H9 (cell line): ENCODE results near the gene SP2. TPM values are rescaled to one million over a fixed set of nuclear protein-coding genes. Genes with fewer than 3 reads are reported as not detected.

Source experiments
- DNase-seq: peaks from one replicate; pipeline ENCODE4 v3.0.0-alpha.2; 2017
- H2AFZ ChIP-seq: one replicate; pipeline ENCODE4 v1.6.1; 2013; ENCODE audit warnings: mild to moderate bottlenecking, low read length, control low read depth, moderate library complexity
- H2AK5ac ChIP-seq: 2 replicates; pipeline ENCODE4 v1.6.1; 2013; ENCODE audit warnings: low read length, control low read depth, mixed read lengths; ENCODE audit not compliant: insufficient read length
- H2BK120ac ChIP-seq: one replicate; pipeline ENCODE4 v1.6.1; 2013; ENCODE audit warnings: low read depth, mild to moderate bottlenecking, low read length, control low read depth, inconsistent platforms; ENCODE audit not compliant: poor library complexity, severe bottlenecking
- H2BK12ac ChIP-seq: 2 replicates; pipeline ENCODE4 v1.6.1; 2013; ENCODE audit warnings: low read length, control low read depth, mixed read lengths, low read depth; ENCODE audit not compliant: insufficient read length
- H2BK15ac ChIP-seq: 2 replicates; pipeline ENCODE4 v1.6.1; 2013; ENCODE audit warnings: low read depth, low read length, control low read depth
- H2BK20ac ChIP-seq: one replicate; pipeline ENCODE4 v1.6.1; 2013; ENCODE audit warnings: low read depth, mild to moderate bottlenecking, low read length, control low read depth, inconsistent platforms; ENCODE audit not compliant: poor library complexity, severe bottlenecking
- H2BK5ac ChIP-seq: 2 replicates; pipeline ENCODE4 v1.6.1; 2013; ENCODE audit warnings: low read length, control low read depth, mixed read lengths; ENCODE audit not compliant: insufficient read length
- H3K14ac ChIP-seq: 2 replicates; pipeline ENCODE4 v1.6.1; 2013; ENCODE audit warnings: low read length, control low read depth; ENCODE audit not compliant: insufficient read depth
- H3K18ac ChIP-seq: 2 replicates; pipeline ENCODE4 v1.6.1; 2013; ENCODE audit warnings: low read depth, mild to moderate bottlenecking, mixed read lengths, low read length, control low read depth; ENCODE audit not compliant: insufficient read length
- H3K23ac ChIP-seq: 2 replicates; pipeline ENCODE4 v1.6.1; 2013; ENCODE audit warnings: low read length, control low read depth, mixed read lengths, low read depth; ENCODE audit not compliant: insufficient read length
- H3K23me2 ChIP-seq: 2 replicates; pipeline ENCODE4 v1.6.1; 2013; ENCODE audit warnings: low read depth, mild to moderate bottlenecking, mixed read lengths, low read length, control low read depth; ENCODE audit not compliant: insufficient read length, poor library complexity, severe bottlenecking
- H3K27ac ChIP-seq: 2 replicates; pipeline ENCODE4 v1.5.1; 2013; ENCODE audit warnings: low read length, control low read depth, mixed read lengths, low read depth; ENCODE audit not compliant: insufficient read length
- H3K27me3 ChIP-seq: 2 replicates; pipeline ENCODE4 v1.6.1; 2013; ENCODE audit warnings: low read length, control low read depth, inconsistent platforms; ENCODE audit not compliant: insufficient read depth
- H3K4ac ChIP-seq: 2 replicates; pipeline ENCODE4 v1.6.1; 2013; ENCODE audit warnings: low read depth, mild to moderate bottlenecking, control low read depth, inconsistent platforms, low read length, moderate library complexity
- H3K4me1 ChIP-seq: 2 replicates; pipeline ENCODE4 v1.6.1; 2013; ENCODE audit warnings: low read length, control low read depth, inconsistent platforms; ENCODE audit not compliant: insufficient read depth
- H3K4me2 ChIP-seq: 2 replicates; pipeline ENCODE4 v1.6.1; 2013; ENCODE audit warnings: low read length, control low read depth, mixed read lengths; ENCODE audit not compliant: insufficient read length, insufficient read depth
- H3K56ac ChIP-seq: 2 replicates; pipeline ENCODE4 v1.6.1; 2013; ENCODE audit warnings: low read depth, mild to moderate bottlenecking, mixed read lengths, low read length, control low read depth; ENCODE audit not compliant: insufficient read length
- H3K79me1 ChIP-seq: 2 replicates; pipeline ENCODE4 v1.6.1; 2013; ENCODE audit warnings: low read depth, mild to moderate bottlenecking, moderate library complexity, low read length, control low read depth, inconsistent platforms; ENCODE audit not compliant: insufficient read depth, poor library complexity, severe bottlenecking
- H3K79me2 ChIP-seq: 2 replicates; pipeline ENCODE4 v1.6.1; 2013; ENCODE audit warnings: low read length, control low read depth, inconsistent platforms; ENCODE audit not compliant: insufficient read depth
- H3K9ac ChIP-seq: 2 replicates; pipeline ENCODE4 v1.6.1; 2013; ENCODE audit warnings: low read length, control low read depth, mixed read lengths; ENCODE audit not compliant: insufficient read length; ENCODE audit errors: extremely low read depth
- H3K9me3 ChIP-seq: one replicate; pipeline ENCODE4 v1.6.1; 2013; ENCODE audit warnings: low read depth, low read length, inconsistent platforms; ENCODE audit not compliant: control insufficient read depth
- H3T11ph ChIP-seq: one replicate; pipeline ENCODE4 v1.6.1; 2013; ENCODE audit warnings: mild to moderate bottlenecking, low read length, control low read depth, inconsistent platforms
- H4K20me1 ChIP-seq: one replicate; pipeline ENCODE4 v1.6.1; 2013; ENCODE audit not compliant: control insufficient read depth, insufficient read length, insufficient read depth
- H4K5ac ChIP-seq: 2 replicates; pipeline ENCODE4 v1.6.1; 2013; ENCODE audit warnings: low read depth, mild to moderate bottlenecking, mixed read lengths, low read length, control low read depth; ENCODE audit not compliant: insufficient read length
- H4K8ac ChIP-seq: replicated peaks from 2 replicates; pipeline ENCODE4 v1.6.1; 2013; ENCODE audit warnings: low read length, control low read depth, mixed read lengths, low read depth; ENCODE audit not compliant: insufficient read length
- H4K91ac ChIP-seq: 2 replicates; pipeline ENCODE4 v1.6.1; 2013; ENCODE audit warnings: low read depth, mild to moderate bottlenecking, moderate library complexity, mixed read lengths, low read length, control low read depth; ENCODE audit not compliant: insufficient read length
- H3K27ac Mint-ChIP-seq, 3 experiments: 2 replicates in 2 of 3; 3 replicates in 1 of 3; pipeline ENCODE4 v1.8.0; 2020 to 2021; ENCODE audit warnings: mixed read lengths in 3 of 3, mild to moderate bottlenecking in 1 of 3, moderate library complexity in 1 of 3
- H3K27me3 Mint-ChIP-seq: 2 replicates; pipeline ENCODE4 v1.8.0; 2021; ENCODE audit warnings: low read depth, mild to moderate bottlenecking, moderate library complexity, mixed read lengths
- H3K36me3 Mint-ChIP-seq, 3 experiments: 2 replicates in 2 of 3; 3 replicates in 1 of 3; pipeline ENCODE4 v1.8.0; 2020 to 2021; ENCODE audit warnings: low read depth in 3 of 3, mixed read lengths in 3 of 3; ENCODE audit not compliant: insufficient read depth in 1 of 3
- H3K4me1 Mint-ChIP-seq, 2 experiments: 2 replicates each; pipeline ENCODE4 v1.8.0; 2020; ENCODE audit warnings: mixed read lengths in 2 of 2
- H3K4me3 Mint-ChIP-seq, 2 experiments: 2 replicates in 1 of 2; 3 replicates in 1 of 2; pipeline ENCODE4 v1.8.0; 2020 to 2021; ENCODE audit warnings: mild to moderate bottlenecking in 2 of 2, mixed read lengths in 2 of 2, moderate library complexity in 1 of 2
- H3K9me3 Mint-ChIP-seq, 2 experiments: 2 replicates in 1 of 2; 3 replicates in 1 of 2; pipeline ENCODE4 v1.8.0; 2020; ENCODE audit warnings: mild to moderate bottlenecking in 2 of 2, mixed read lengths in 2 of 2, moderate library complexity in 1 of 2
- CTCF ChIP-seq: fragments of 200-600 bp; sonication (generic); conservative IDR thresholded peaks from 3 replicates; pipeline ENCODE4 v1.8.0; 2021; ENCODE audit warnings: antibody characterized with exemption, mild to moderate bottlenecking
- WGBS: extraction: QIAGEN DNeasy Blood & Tissue Kit; methylation state at CpG from one replicate; pipeline ENCODE4 v1.1.7; 2013; ENCODE audit warnings: missing lambda C conversion rate, low lambda C conversion rate, mixed read lengths; ENCODE audit not compliant: insufficient read length; ENCODE audit errors: extremely low coverage; 5-methylcytosine and 5-hydroxymethylcytosine counted together
- total RNA-seq: library from RNA; stranded (reverse); gene quantifications from 2 replicates; pipeline ENCODE4 v1.2.1, GENCODE V29; 2021

SP2 gene
- total RNA-seq, 1 experiment from 2014 or later = 19.3 TPM

GRCh38 chr17:47968836-47969235 lies 72.8 kb downstream of the SP2 start:
- no CpG with 5 or more reads among the region's 5 CpGs for WGBS
- no peak overlapping the region for H4K5ac ChIP-seq
- no peaks in the 10 kb centered on the region for H3K79me2 ChIP-seq
- no peak overlapping the region for H3K56ac ChIP-seq
- H3K4ac ChIP-seq = no peak overlapping the region
- H2AFZ ChIP-seq = no peak overlapping the region
- H2BK15ac ChIP-seq = no peak overlapping the region
- H2BK20ac ChIP-seq = no peak overlapping the region
- H3T11ph ChIP-seq = no peak overlapping the region
- TF ChIP-seq CTCF = no peak
- H3K18ac ChIP-seq = no peak overlapping the region
- Mint-ChIP-seq H3K27ac (no peak overlapping the region), H3K4me1 (peaks cover 9 to 13% of the 10 kb centered on the region in 2 experiments), H3K36me3 (peaks cover 0 to 11% (median 7%) of the 10 kb centered on the region in 3 experiments; a peak in 5 of 7 replicates), H3K27me3 (peaks cover 15% of the 10 kb centered on the region; the same call in 1 of the 2 replicates), H3K4me3 (no peak overlapping the region), H3K9me3 (no peaks in the 10 kb centered on the region)
- H2BK12ac ChIP-seq = no peak overlapping the region
- no peak overlapping the region for H2BK120ac ChIP-seq
- no peak overlapping the region for H3K9ac ChIP-seq
- H2AK5ac ChIP-seq = no peak overlapping the region
- no peak for DNase-seq
- H3K4me2 ChIP-seq = no peak overlapping the region
- H4K20me1 ChIP-seq = no peaks in the 10 kb centered on the region
- H4K91ac ChIP-seq = no peak overlapping the region
- peaks cover 2% of the 10 kb centered on the region for H3K23me2 ChIP-seq
- no peaks in the 10 kb centered on the region for H3K9me3 ChIP-seq
- H3K79me1 ChIP-seq = no peaks in the 10 kb centered on the region
- no peak overlapping the region for H2BK5ac ChIP-seq
- no peak overlapping the region for H3K23ac ChIP-seq
- H4K8ac ChIP-seq = no peak overlapping the region
- no peaks in the 10 kb centered on the region for H3K4me1 ChIP-seq
- no peaks in the 10 kb centered on the region for H3K27me3 ChIP-seq
- no peak overlapping the region for H3K14ac ChIP-seq
- H3K27ac ChIP-seq = no peak overlapping the region
